CD1c-positive myeloid dendritic cell (primary cell): Measurements from ENCODE around the gene TPRA1.

Source experiments
- DNase-seq: peaks from one replicate; pipeline ENCODE4 v3.0.0-alpha.2; 2016; ENCODE audit errors: extremely low spot score

Gene TPRA1

GRCh38 chr3:127560051-127560787, 30.3 kb downstream of the TPRA1 start:
- DNase-seq: peak; percentile 11

DNA sequence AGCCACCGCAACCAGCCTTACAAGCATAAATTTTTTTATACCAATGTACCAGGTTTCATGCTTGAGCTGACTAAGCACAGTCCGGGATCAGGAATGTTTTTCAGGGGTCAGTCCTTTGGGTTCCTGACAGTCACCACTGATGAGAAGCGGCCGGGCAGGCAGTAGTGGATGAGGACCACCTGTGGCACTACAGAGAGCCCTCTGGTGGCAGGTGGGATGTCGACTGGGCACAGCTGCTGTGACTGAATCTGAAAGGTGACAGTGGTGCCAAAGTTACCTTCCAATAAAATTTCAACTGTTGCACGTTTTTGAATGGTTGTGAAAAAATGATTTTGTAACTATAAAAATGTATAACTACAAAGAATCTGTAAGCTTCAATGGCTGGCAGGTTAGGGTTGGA, 34.0 kb downstream of the TPRA1 start:
- DNase-seq: no peak

- DNase-seq: no peak
Measured at GRCh38 chr3:127555108-127555507, 35.4 kb downstream of the TPRA1 start.

DNA sequence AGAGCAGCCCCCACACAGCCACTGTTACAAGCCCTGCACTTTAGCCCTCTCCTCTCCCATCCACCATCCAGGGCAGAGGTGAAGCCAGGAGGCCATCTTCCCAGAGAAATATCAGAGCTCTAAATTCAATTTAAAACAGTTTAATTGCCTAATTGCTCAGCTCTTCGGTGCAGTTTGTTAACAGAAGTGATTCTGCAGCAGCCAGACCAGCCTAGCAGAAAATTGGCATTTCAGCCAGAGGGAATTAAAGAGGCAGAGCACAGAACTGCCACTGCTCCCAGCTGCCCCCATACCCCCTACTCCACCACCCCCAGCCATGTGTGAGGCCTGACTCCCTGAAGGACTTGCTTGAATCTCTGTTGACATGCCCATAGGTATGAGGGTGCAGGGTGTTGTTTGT, 38.5 kb downstream of the TPRA1 start:
- no peak for DNase-seq

- DNase-seq: no peak
Measured at GRCh38 chr3:127551178-127551577, 39.4 kb downstream of the TPRA1 start.

- no peak for DNase-seq
Measured at GRCh38 chr3:127550468-127551157, 39.9 kb downstream of the TPRA1 start.

GRCh38 chr3:127549826-127550467, 40.6 kb downstream of the TPRA1 start:
- no peak for DNase-seq

DNA sequence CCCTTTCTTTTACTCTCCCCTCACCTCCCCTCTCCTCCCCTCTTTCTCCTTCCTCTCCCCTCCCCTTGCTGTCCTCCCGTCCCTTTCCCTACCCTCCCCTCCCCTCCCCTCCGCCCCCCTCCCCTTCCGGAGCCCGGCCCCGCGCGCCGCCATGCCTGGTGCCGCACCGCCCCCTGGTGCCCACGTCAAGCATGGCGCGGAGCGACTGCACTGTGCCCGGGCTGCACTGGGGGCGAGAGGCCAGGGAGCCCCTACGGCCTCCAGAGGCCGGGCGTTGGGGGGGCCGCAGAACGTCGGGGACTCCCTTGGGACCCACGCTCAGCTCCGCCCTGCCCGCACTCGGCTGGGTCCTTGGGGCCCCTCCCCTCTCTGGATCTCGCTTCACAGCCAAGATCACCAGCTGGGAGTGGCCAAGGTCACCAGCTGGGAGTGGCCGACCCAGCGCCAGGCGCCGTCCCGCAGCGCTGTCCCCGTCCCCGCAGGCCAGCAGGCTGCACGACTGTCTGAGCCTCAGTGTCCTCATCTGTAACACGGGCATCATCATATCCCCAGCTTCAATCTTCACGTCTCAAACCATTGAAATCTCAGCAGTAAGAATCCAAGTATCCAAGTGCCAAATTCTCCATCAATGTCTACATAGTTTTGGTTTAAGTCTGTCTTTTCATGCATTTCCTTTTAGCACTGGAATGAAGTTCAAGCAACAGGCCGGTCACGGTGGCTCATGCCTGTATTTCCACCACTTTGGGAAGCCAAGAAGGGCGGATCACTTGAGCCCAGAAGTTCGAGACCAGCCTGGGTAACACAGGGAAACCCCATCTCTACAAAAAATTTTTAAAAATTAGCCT, 42.5 kb downstream of the TPRA1 start:
- DNase-seq: peak; percentile 80

GRCh38 chr3:127546970-127547733, 43.4 kb downstream of the TPRA1 start:
- DNase-seq: no peak

DNA sequence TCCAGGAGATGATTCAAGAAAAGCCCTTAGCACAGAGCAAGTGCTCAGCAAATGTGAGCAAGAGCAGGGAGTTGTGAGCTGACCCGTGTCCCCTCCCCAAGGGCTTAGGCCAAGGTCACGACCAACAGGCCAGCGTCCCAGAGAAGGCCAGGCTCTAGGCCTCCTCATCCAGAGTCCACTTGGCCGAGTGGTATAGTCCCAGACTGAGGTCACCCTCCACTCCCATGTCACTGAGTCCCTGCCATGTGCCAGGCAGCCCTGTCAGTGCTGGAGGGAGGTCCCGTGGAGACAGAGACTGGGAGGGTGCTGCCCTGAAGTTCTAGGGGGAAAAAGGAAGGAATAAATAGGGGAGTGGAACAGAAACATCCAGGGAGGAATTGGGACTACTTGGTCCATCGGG, 44.0 kb downstream of the TPRA1 start:
- DNase-seq: no peak

DNA sequence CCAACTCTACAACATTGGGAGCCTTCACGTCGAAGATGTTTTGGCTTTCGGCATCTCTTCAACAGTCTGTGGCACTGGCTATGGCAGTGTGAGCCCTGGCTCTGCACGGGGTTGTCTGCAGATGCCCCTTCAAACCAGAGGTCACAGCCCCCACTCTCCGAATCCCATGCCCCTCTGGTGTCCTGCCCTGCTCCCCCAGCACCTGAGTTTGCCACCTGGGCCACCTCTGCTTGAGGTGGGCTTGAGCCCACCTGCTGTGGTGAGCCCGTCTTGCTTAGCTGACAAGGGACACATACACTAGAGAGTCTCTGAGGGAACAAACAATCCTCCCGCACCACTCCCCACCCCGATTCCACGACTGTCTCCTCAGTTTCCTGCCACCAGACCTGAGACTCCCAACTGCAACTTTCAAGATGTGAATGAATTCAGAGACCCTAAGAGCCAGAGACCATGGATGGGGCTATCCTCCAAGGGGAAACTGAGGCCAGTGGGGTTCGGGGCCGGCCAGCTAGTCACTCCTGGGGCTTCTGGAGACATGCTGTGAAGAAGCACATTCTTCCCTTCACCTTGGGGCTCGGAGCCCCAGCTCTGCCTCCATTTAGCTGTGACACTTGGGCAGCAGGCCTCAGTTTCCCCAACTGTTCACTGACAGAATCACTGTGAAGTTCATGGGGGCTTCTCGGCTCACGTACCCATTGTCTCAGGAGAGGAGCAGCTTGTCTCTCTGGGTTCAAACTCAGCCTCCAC, 44.6 kb downstream of the TPRA1 start:
- DNase-seq: no peak

GRCh38 chr3:127545216-127545615, 45.3 kb downstream of the TPRA1 start:
- DNase-seq: no peak

DNA sequence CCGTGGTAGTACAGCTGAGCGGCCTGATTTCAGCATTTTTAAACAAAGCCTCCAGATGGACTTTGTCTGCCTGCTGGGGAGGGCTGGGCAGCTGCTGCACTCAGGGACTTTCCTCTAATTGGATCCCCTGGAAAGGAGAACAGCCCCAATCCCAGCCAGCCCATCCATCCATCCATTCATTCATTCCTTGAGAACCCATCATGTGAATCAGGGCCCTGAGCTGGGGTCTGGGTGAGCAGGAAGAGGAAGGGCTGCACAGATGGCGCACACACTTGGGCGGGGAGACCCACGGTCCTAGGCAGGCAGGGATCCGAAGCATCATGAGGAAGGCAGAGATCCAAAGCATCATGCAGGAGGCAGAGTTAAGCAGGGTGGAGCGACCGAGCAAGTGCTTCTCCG, 45.7 kb downstream of the TPRA1 start:
- DNase-seq: no peak

- DNase-seq: peak; percentile 71
Measured at GRCh38 chr3:127544192-127544802, 46.2 kb downstream of the TPRA1 start.

- no peak for DNase-seq
Measured at GRCh38 chr3:127543441-127543840, 47.1 kb downstream of the TPRA1 start.

- DNase-seq: no peak
Measured at GRCh38 chr3:127542441-127542952, 48.0 kb downstream of the TPRA1 start.

- DNase-seq: no peak
Measured at GRCh38 chr3:127541320-127541719, 49.2 kb downstream of the TPRA1 start.

DNA sequence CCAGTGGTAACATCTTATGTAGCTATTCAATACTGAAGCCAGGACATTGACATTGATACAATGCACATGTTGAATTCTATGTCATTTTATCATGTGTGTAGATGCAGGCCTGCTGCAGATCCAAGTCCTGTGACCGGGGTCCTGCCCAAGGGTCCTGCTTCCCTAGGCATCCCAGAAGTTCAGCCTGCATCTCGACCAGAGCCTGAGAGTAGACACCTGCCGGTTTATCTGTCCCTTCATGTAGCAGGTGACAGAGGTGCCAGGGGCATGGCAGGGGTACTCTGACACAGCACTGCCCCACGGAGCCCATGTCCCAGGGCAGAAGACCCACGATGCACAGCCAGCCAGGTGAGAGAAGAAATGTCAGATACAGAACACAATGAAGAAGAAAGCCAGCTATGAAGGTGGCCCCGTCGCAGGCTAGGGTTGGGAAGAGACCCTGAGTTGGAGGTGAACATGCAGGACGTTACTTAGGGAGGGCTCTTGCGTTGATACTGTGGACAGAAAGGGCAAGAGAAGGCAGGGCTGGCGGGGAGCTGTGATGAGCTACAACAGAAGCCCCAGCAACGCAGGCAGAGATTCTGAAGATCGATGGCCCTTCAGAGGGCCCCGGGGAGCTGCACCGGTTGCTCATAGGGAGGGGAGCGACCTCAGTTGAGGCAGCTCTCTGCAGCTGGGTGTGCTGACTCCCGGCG, 51.0 kb downstream of the TPRA1 start:
- no peak for DNase-seq

- DNase-seq: no peak
Measured at GRCh38 chr3:127538569-127538968, 52.0 kb downstream of the TPRA1 start.
